ENCODE results near the gene MMP27. TPM values are rescaled to one million over a fixed set of nuclear protein-coding genes. Genes with fewer than 3 reads are reported as not detected.
A peak's percentile ranks its signal among the peaks of the same experiment; 100 is the strongest.

MMP27 gene
- total RNA-seq, 6 experiments from 2014 or later, result 0.11 TPM; not detected in 5

- intact Hi-C loops (cut with DNase I), result loop anchor here in 1 of 2 donors (10.0 kb wide), 1 partner anchor 75 kb away; no protein-coding TSS in a partner anchor
- ATAC-seq (no peak), DNase-seq (no peak)
- Histone ChIP-seq H3K4me1 (no peaks in the 10 kb centered on the region), H3K4me3 (no peak overlapping the region), H3K27me3 (no peaks in the 10 kb centered on the region), H3K36me3 (no peaks in the 10 kb centered on the region), H3K9me3 (no peaks in the 10 kb centered on the region), H3K27ac (no peak overlapping the region)
- no peak for TF ChIP-seq CTCF (IDR thresholded peaks at IDR 0.05)
- no peak for TF ChIP-seq POLR2A (IDR thresholded peaks at IDR 0.05)
- 52% methylated on average over 3 of the region's 3 CpGs for WGBS (ENCODE audit: insufficient coverage, low coverage, low lambda C conversion rate, missing lambda C conversion rate)
These were observed 35.9 kb downstream of the MMP27 start for GRCh38 chr11:102669664-102670063.

- TF ChIP-seq CTCF (IDR thresholded peaks at IDR 0.05) (peak; percentile 79 to 92 (median 84)), POLR2A (IDR thresholded peaks at IDR 0.05) (no peak)
- Histone ChIP-seq H3K4me3 (no peak overlapping the region), H3K9me3 (no peaks in the 10 kb centered on the region), H3K36me3 (no peaks in the 10 kb centered on the region), H3K27ac (no peak overlapping the region), H3K27me3 (no peaks in the 10 kb centered on the region), H3K4me1 (no peaks in the 10 kb centered on the region)
- no peak for DNase-seq
- peak; percentile 85 to 89 (median 87) for ATAC-seq
- WGBS (ENCODE audit: insufficient coverage, low coverage, low lambda C conversion rate, missing lambda C conversion rate), result 0% methylated on average over 4 of the region's 4 CpGs
- intact Hi-C loops (cut with DNase I), result loop anchor here in 1 of 2 donors (10.0 kb wide), 1 partner anchor 72 kb away; no protein-coding TSS in a partner anchor
These were observed 39.1 kb downstream of the MMP27 start for GRCh38 chr11:102666331-102666957.

GRCh38 chr11:102664001-102664752, 41.4 kb downstream of the MMP27 start:
- Histone ChIP-seq H3K27me3 (no peaks in the 10 kb centered on the region), H3K9me3 (no peaks in the 10 kb centered on the region), H3K4me3 (no peak overlapping the region), H3K4me1 (no peaks in the 10 kb centered on the region), H3K27ac (no peak overlapping the region), H3K36me3 (no peaks in the 10 kb centered on the region)
- DNase-seq (no peak), ATAC-seq (peak in 2 of 4 donors; percentile 27 to 52)
- WGBS (ENCODE audit: insufficient coverage, low coverage, low lambda C conversion rate, missing lambda C conversion rate), result 70% methylated on average over 5 of the region's 13 CpGs
- intact Hi-C loops (cut with DNase I), result loop anchor here in 1 of 2 donors (10.0 kb wide), 1 partner anchor 69 kb away; no protein-coding TSS in a partner anchor
- TF ChIP-seq CTCF (IDR thresholded peaks at IDR 0.05) (peak in 3 of 4 donors; percentile 10 to 28 (median 19)), POLR2A (IDR thresholded peaks at IDR 0.05) (no peak)

- intact Hi-C loops (cut with DNase I), result loop anchor here in 1 of 2 donors (10.0 kb wide), 1 partner anchor 68 kb away; no protein-coding TSS in a partner anchor
- H3K4me3 ChIP-seq, result no peak overlapping the region
- no peaks in the 10 kb centered on the region for H3K27me3 ChIP-seq
- no peak overlapping the region for H3K27ac ChIP-seq
- TF ChIP-seq CTCF (IDR thresholded peaks at IDR 0.05) (no peak), POLR2A (IDR thresholded peaks at IDR 0.05) (no peak)
- no peaks in the 10 kb centered on the region for H3K9me3 ChIP-seq
- H3K4me1 ChIP-seq, result no peaks in the 10 kb centered on the region
- no peak for DNase-seq
- no peak for ATAC-seq
- H3K36me3 ChIP-seq, result no peaks in the 10 kb centered on the region
These were observed 43.0 kb downstream of the MMP27 start for GRCh38 chr11:102662607-102663006.
